PC-9 (cell line): ENCODE measurements around the gene WDFY1. TPM values are rescaled to one million over a fixed set of nuclear protein-coding genes. Genes with fewer than 3 reads are reported as not detected.

Source experiments
- BruUV-seq: library from RNA; stranded (reverse); fragments of 400-500 nt; replicated peaks from 2 replicates; lab custom pipeline; 2021; lab: Mats Ljungman, UMichigan
- CTCF ChIA-PET: fragments of 300-600 bp; sonication (Branson Sonifier 250); formaldehyde crosslinking; loops from one replicate; lab custom pipeline; 2022; ENCODE audit warnings: antibody characterized with exemption; lab: Charles Lee
- POLR2A ChIA-PET: fragments of 300-600 bp; sonication (Branson Sonifier 250); formaldehyde crosslinking; loops from one replicate; lab custom pipeline; 2022; ENCODE audit warnings: antibody characterized with exemption; ENCODE audit not compliant: unreplicated experiment; lab: Charles Lee
- DNase-seq, 2 experiments: peaks; one replicate each; pipeline versions ENCODE4 v3.0.0 to v3.0.0-alpha.2; 2015 to 2022; ENCODE audit warnings: mixed read lengths in 1 of 2
- H2AFZ ChIP-seq: fragments of 200-600 bp; sonication (generic); 2 replicates; pipeline ENCODE4 v1.8.1; 2017; ENCODE audit warnings: antibody characterized with exemption
- H3F3A ChIP-seq: fragments of 200-600 bp; sonication (generic); 2 replicates; pipeline ENCODE4 v1.8.1; 2017; ENCODE audit warnings: antibody characterized with exemption, mild to moderate bottlenecking, low read depth; ENCODE audit not compliant: insufficient read depth
- H3K27ac ChIP-seq: fragments of 200-600 bp; sonication (generic); 2 replicates; pipeline ENCODE4 v1.6.1; 2016; ENCODE audit warnings: mixed run types
- H3K27me3 ChIP-seq: fragments of 200-600 bp; sonication (generic); 2 replicates; pipeline ENCODE4 v1.6.1; 2016; ENCODE audit warnings: low read depth, mixed run types; ENCODE audit not compliant: insufficient read depth
- H3K36me3 ChIP-seq: fragments of 200-600 bp; sonication (generic); 2 replicates; pipeline ENCODE4 v1.6.1; 2016; ENCODE audit warnings: low read depth, mixed run types
- H3K4me1 ChIP-seq: fragments of 200-600 bp; sonication (generic); replicated peaks from 2 replicates; pipeline ENCODE4 v1.6.1; 2016; ENCODE audit warnings: mixed run types; ENCODE audit not compliant: insufficient read depth
- H3K4me2 ChIP-seq: fragments of 200-600 bp; sonication (generic); 2 replicates; pipeline ENCODE4 v1.6.1; 2017; ENCODE audit warnings: mixed run types
- H3K4me3 ChIP-seq: fragments of 200-600 bp; sonication (generic); 2 replicates; pipeline ENCODE4 v1.6.1; 2016; ENCODE audit warnings: mixed run types
- H3K79me2 ChIP-seq: fragments of 200-600 bp; sonication (generic); 2 replicates; pipeline ENCODE4 v1.6.1; 2017; ENCODE audit warnings: low read depth, mixed run types
- H3K9me2 ChIP-seq: fragments of 200-600 bp; sonication (generic); 2 replicates; pipeline ENCODE4 v1.8.1; 2017; ENCODE audit warnings: mild to moderate bottlenecking; ENCODE audit not compliant: insufficient read depth
- H3K9me3 ChIP-seq: fragments of 200-600 bp; sonication (generic); 2 replicates; pipeline ENCODE4 v1.8.1; 2016; ENCODE audit warnings: low read depth; ENCODE audit not compliant: insufficient read depth
- H4K20me1 ChIP-seq: fragments of 200-600 bp; sonication (generic); 2 replicates; pipeline ENCODE4 v1.8.1; 2017; ENCODE audit not compliant: insufficient read depth
- EZH2 ChIP-seq: fragments of 200-600 bp; sonication (generic); IDR thresholded peaks from 2 replicates; pipeline ENCODE4 v1.8.0; 2017; ENCODE audit warnings: antibody characterized with exemption, low read depth
- intact Hi-C: fragments of 100-400 bp; cut with micrococcal nuclease; formaldehyde crosslinking; loops from one replicate; pipeline ENCODE4 v1.10.0; 2022; ENCODE audit not compliant: unreplicated experiment
- total RNA-seq: library from RNA; stranded (reverse); gene quantifications from 2 replicates; pipeline ENCODE4 v1.2.3, GENCODE V29; 2021
- TF ChIP-seq, protein P1 (sequence below): fragments of 200-600 bp; sonication (generic); conservative IDR thresholded peaks from 2 replicates; pipeline ENCODE4 v1.6.1; 2017; ENCODE audit warnings: mixed run types, antibody characterized with exemption, mild to moderate bottlenecking, moderate library complexity

Gene WDFY1
- total RNA-seq, 1 experiment from 2014 or later: 81.9 TPM

GRCh38 chr2:223888251-223888650 lies 56.9 kb downstream of the WDFY1 start:
- H3F3A ChIP-seq: no peaks in the 10 kb centered on the region
- DNase-seq: no peak
- H3K79me2 ChIP-seq: no peaks in the 10 kb centered on the region
- no peak overlapping the region for H3K27ac ChIP-seq
- BruUV-seq: no TSS peak
- H3K27me3 ChIP-seq: no peaks in the 10 kb centered on the region
- H3K36me3 ChIP-seq: peaks cover 7% of the 10 kb centered on the region; the same call in 1 of the 2 replicates
- no peak overlapping the region for H3K4me3 ChIP-seq
- no peak overlapping the region for H2AFZ ChIP-seq
- no peaks in the 10 kb centered on the region for H4K20me1 ChIP-seq
- CTCF ChIA-PET: no interaction called here
- POLR2A ChIA-PET: no interaction called here
- TF ChIP-seq EZH2: no peak
- TF ChIP-seq, protein P1, sequence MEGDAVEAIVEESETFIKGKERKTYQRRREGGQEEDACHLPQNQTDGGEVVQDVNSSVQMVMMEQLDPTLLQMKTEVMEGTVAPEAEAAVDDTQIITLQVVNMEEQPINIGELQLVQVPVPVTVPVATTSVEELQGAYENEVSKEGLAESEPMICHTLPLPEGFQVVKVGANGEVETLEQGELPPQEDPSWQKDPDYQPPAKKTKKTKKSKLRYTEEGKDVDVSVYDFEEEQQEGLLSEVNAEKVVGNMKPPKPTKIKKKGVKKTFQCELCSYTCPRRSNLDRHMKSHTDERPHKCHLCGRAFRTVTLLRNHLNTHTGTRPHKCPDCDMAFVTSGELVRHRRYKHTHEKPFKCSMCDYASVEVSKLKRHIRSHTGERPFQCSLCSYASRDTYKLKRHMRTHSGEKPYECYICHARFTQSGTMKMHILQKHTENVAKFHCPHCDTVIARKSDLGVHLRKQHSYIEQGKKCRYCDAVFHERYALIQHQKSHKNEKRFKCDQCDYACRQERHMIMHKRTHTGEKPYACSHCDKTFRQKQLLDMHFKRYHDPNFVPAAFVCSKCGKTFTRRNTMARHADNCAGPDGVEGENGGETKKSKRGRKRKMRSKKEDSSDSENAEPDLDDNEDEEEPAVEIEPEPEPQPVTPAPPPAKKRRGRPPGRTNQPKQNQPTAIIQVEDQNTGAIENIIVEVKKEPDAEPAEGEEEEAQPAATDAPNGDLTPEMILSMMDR: no peak
- intact Hi-C loops: no loop called here
- H3K4me1 ChIP-seq: no peaks in the 10 kb centered on the region
- no peaks in the 10 kb centered on the region for H3K9me2 ChIP-seq
- no peak overlapping the region for H3K4me2 ChIP-seq
- no peaks in the 10 kb centered on the region for H3K9me3 ChIP-seq

DNA sequence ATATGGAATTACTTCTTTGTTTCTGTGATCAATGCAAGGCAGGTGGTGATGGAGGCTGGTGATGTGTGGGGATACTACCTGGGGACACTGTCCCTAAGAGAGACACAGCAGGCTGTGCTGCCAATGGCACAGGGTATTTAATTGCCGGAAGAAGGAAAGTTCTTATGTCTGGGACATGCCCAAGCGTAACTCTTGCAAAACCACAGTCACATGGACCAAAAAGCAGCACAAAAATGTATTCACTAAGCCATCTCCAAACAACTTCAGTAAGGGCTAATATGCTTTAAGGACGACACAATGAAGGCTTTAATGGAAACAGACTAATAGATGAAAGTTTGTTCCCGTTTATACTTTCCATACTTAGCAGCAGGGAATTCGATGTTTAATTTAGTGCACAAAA lies 58.0 kb downstream of the WDFY1 start:
- Histone ChIP-seq H3K9me3 (no peaks in the 10 kb centered on the region), H2AFZ (no peak overlapping the region), H3K4me1 (no peaks in the 10 kb centered on the region), H3K36me3 (no peaks in the 10 kb centered on the region), H3K27me3 (no peaks in the 10 kb centered on the region), H4K20me1 (no peaks in the 10 kb centered on the region), H3K79me2 (no peaks in the 10 kb centered on the region), H3K9me2 (no peaks in the 10 kb centered on the region), H3K4me3 (no peak overlapping the region), H3K27ac (no peak overlapping the region), H3K4me2 (no peak overlapping the region), H3F3A (no peaks in the 10 kb centered on the region)
- BruUV-seq: no TSS peak
- intact Hi-C loops: no loop called here
- DNase-seq: no peak
- TF ChIP-seq EZH2: no peak
- TF ChIP-seq, protein P1: no peak
- CTCF ChIA-PET: no interaction called here
- POLR2A ChIA-PET: no interaction called here

DNA sequence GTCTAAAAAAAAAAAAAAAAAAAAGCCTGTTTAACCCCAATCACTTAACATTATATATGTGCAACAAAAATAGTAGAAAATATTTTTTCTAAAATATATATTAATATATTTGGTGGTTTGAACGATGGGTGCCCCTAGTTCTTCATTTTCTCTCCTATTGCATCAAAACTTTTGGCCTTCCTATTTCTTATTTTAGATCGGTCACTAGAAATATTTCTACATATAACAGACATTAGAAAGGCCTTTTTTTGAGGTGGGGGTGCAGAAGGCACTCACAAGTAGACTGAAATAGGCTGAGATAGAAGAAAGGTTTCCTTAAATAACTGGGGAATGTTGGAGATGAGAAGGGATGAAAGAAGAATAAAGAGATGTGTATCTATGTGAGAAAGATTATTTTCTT lies 58.4 kb downstream of the WDFY1 start:
- TF ChIP-seq, protein P1: no peak
- no peak for TF ChIP-seq EZH2
- H2AFZ ChIP-seq: no peak overlapping the region
- CTCF ChIA-PET: no interaction called here

More for the DNA sequence above, 58.4 kb downstream of the WDFY1 start:
- Histone ChIP-seq H3K4me1 (no peaks in the 10 kb centered on the region), H4K20me1 (no peaks in the 10 kb centered on the region), H3K4me3 (no peak overlapping the region), H3K4me2 (no peak overlapping the region), H3K27me3 (no peaks in the 10 kb centered on the region), H3K27ac (no peak overlapping the region), H3K36me3 (no peaks in the 10 kb centered on the region), H3K9me2 (no peaks in the 10 kb centered on the region), H3F3A (no peaks in the 10 kb centered on the region), H3K79me2 (no peaks in the 10 kb centered on the region), H3K9me3 (no peaks in the 10 kb centered on the region)
- BruUV-seq: no TSS peak
- no peak for DNase-seq
- POLR2A ChIA-PET: no interaction called here
- intact Hi-C loops: no loop called here
